ENCODE results near the gene IRX4.

IRX4 gene

GRCh38 chr5:1833264-1834021, 49.3 kb downstream of the IRX4 start:
- H3F3A ChIP-seq (ENCODE audit: low read depth): no peaks in the 10 kb centered on the region
- H3K9me3 ChIP-seq (ENCODE audit: insufficient read depth, low read depth, low read length): no peaks in the 10 kb centered on the region
- H3K36me3 ChIP-seq (ENCODE audit: insufficient read depth, low read length): no peaks in the 10 kb centered on the region
- TF ChIP-seq EZH2phosphoT487 (IDR thresholded peaks at IDR 0.05; ENCODE audit: borderline replicate concordance) (no peak), CTCF (conservative IDR thresholded peaks at IDR 0.05; ENCODE audit: low read length) (no peak)
- H3K4me3 ChIP-seq (ENCODE audit: low read length, poor library complexity, severe bottlenecking): no peak overlapping the region
- H3K9ac ChIP-seq (ENCODE audit: low read depth, low read length, poor library complexity, severe bottlenecking): no peak overlapping the region
- H3K27me3 ChIP-seq (ENCODE audit: insufficient read depth, low read length, poor library complexity, severe bottlenecking): no peaks in the 10 kb centered on the region
- H3K9me2 ChIP-seq (replicated peaks; ENCODE audit: low read depth, low read length): no peaks in the 10 kb centered on the region
- H3K4me1 ChIP-seq (ENCODE audit: insufficient read depth, low read length, poor library complexity, severe bottlenecking): no peaks in the 10 kb centered on the region
- no peaks in the 10 kb centered on the region for H4K20me1 ChIP-seq (ENCODE audit: insufficient read depth, low read length, poor library complexity, severe bottlenecking)
- H2AFZ ChIP-seq (ENCODE audit: low read length): no peak overlapping the region
- no peak overlapping the region for H3K4me2 ChIP-seq (ENCODE audit: low read depth, low read length, poor library complexity, severe bottlenecking)
- no peaks in the 10 kb centered on the region for H3K79me2 ChIP-seq (ENCODE audit: insufficient read depth, low read length)

- Histone ChIP-seq H4K20me1 (ENCODE audit: insufficient read depth, low read length, poor library complexity, severe bottlenecking) (no peaks in the 10 kb centered on the region), H3K36me3 (ENCODE audit: insufficient read depth, low read length) (no peaks in the 10 kb centered on the region), H3K4me1 (ENCODE audit: insufficient read depth, low read length, poor library complexity, severe bottlenecking) (no peaks in the 10 kb centered on the region), H3K9me2 (replicated peaks; ENCODE audit: low read depth, low read length) (no peaks in the 10 kb centered on the region), H3K79me2 (ENCODE audit: insufficient read depth, low read length) (no peaks in the 10 kb centered on the region), H3K27me3 (ENCODE audit: insufficient read depth, low read length, poor library complexity, severe bottlenecking) (no peaks in the 10 kb centered on the region), H3K4me2 (ENCODE audit: low read depth, low read length, poor library complexity, severe bottlenecking) (no peak overlapping the region), H2AFZ (ENCODE audit: low read length) (no peak overlapping the region), H3K9ac (ENCODE audit: low read depth, low read length, poor library complexity, severe bottlenecking) (no peak overlapping the region), H3K9me3 (ENCODE audit: insufficient read depth, low read depth, low read length) (no peaks in the 10 kb centered on the region), H3K4me3 (ENCODE audit: low read length, poor library complexity, severe bottlenecking) (no peak overlapping the region), H3F3A (ENCODE audit: low read depth) (no peaks in the 10 kb centered on the region)
- no peak for TF ChIP-seq EZH2phosphoT487 (IDR thresholded peaks at IDR 0.05; ENCODE audit: borderline replicate concordance)
Measured at GRCh38 chr5:1832511-1833250, 50.0 kb downstream of the IRX4 start.

- Histone ChIP-seq H3K79me2 (ENCODE audit: insufficient read depth, low read length) (no peaks in the 10 kb centered on the region), H3K9ac (ENCODE audit: low read depth, low read length, poor library complexity, severe bottlenecking) (no peak overlapping the region), H3K9me3 (ENCODE audit: insufficient read depth, low read depth, low read length) (no peaks in the 10 kb centered on the region), H4K20me1 (ENCODE audit: insufficient read depth, low read length, poor library complexity, severe bottlenecking) (no peaks in the 10 kb centered on the region), H3F3A (ENCODE audit: low read depth) (no peaks in the 10 kb centered on the region), H3K36me3 (ENCODE audit: insufficient read depth, low read length) (no peaks in the 10 kb centered on the region), H3K9me2 (replicated peaks; ENCODE audit: low read depth, low read length) (no peaks in the 10 kb centered on the region), H3K4me3 (ENCODE audit: low read length, poor library complexity, severe bottlenecking) (no peak overlapping the region), H2AFZ (ENCODE audit: low read length) (no peak overlapping the region), H3K27me3 (ENCODE audit: insufficient read depth, low read length, poor library complexity, severe bottlenecking) (no peaks in the 10 kb centered on the region), H3K4me1 (ENCODE audit: insufficient read depth, low read length, poor library complexity, severe bottlenecking) (no peaks in the 10 kb centered on the region), H3K4me2 (ENCODE audit: low read depth, low read length, poor library complexity, severe bottlenecking) (no peak overlapping the region)
- no peak for TF ChIP-seq CTCF (conservative IDR thresholded peaks at IDR 0.05; ENCODE audit: low read length)
- no peak for TF ChIP-seq EZH2phosphoT487 (IDR thresholded peaks at IDR 0.05; ENCODE audit: borderline replicate concordance)
Measured at GRCh38 chr5:1831677-1832313, 50.9 kb downstream of the IRX4 start.

All from Loucy (cell line).